ENCODE results near the gene TMEM115.

GRCh38 chr3:50319181-50319893 lies 40.0 kb downstream of the TMEM115 start:
- TF ChIP-seq CTCF (conservative IDR thresholded peaks at IDR 0.05) (no peak), ZFX (IDR thresholded peaks at IDR 0.05) (no peak)
